BJ (cell line): ENCODE data around the gene THBS4. TPM values are rescaled to one million over a fixed set of nuclear protein-coding genes. Genes with fewer than 3 reads are reported as not detected.
"Not testable (repeated sequence)": the region's sequence is repeated elsewhere in the genome, so short reads cannot be mapped to it uniquely, and the experiment has no call there.

Experiments used
- CTCF ChIA-PET: fragments of 350-600 bp; formaldehyde crosslinking; extraction: SDS; loops from one replicate; lab custom pipeline; 2021; ENCODE audit warnings: antibody characterized with exemption, inconsistent platforms; lab: Yijun Ruan, JAX
- POLR2A ChIA-PET: fragments of 300-600 bp; sonication (Branson Sonifier 250); formaldehyde crosslinking; extraction: SDS; loops from one replicate; lab custom pipeline; 2021; ENCODE audit warnings: antibody characterized with exemption; lab: Charles Lee
- DNase-seq: peaks from one replicate; pipeline ENCODE4 v3.0.0-alpha.2; 2011; ENCODE audit warnings: low read depth
- H3K27me3 ChIP-seq: 2 replicates; pipeline ENCODE4 v1.6.0; 2011; ENCODE audit warnings: low read length; ENCODE audit not compliant: control insufficient read depth, insufficient read depth
- H3K36me3 ChIP-seq: 2 replicates; pipeline ENCODE4 v1.5.1; 2011; ENCODE audit warnings: low read length; ENCODE audit not compliant: control insufficient read depth, insufficient read depth
- H3K4me3 ChIP-seq: 2 replicates; pipeline ENCODE4 v1.5.1; 2011; ENCODE audit warnings: low read depth, mild to moderate bottlenecking, control low read depth, low read length
- polyA plus RNA-seq: library from polyadenylated mRNA; depleted of rRNA; stranded (reverse); fragments of >200 nt; gene quantifications from 2 replicates; pipeline ENCODE4 v1.2.3, GENCODE V29; 2011
- TF ChIP-seq, protein P1 (sequence below): IDR thresholded peaks from 2 replicates; pipeline ENCODE4 v1.5.1; 2011; ENCODE audit warnings: low read depth, mild to moderate bottlenecking, control low read depth, inconsistent platforms, low read length, moderate library complexity; ENCODE audit not compliant: insufficient read depth

THBS4 gene
- polyA plus RNA-seq, 1 experiment: 0.54 TPM

DNA sequence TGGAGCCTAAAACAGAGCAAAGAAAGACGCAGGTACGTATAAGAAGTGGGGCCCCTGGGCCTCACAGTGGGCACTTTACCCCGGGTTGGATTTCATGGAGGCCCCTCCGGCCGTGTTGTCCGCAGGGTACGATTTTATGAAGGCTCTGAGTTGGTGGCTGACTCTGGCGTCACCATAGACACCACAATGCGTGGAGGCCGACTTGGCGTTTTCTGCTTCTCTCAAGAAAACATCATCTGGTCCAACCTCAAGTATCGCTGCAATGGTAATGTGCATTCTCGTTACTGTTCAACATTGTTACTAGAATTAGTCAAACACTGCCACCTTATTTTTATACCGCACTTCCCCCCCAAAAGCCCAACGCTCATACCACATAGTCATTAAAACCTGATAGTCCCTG is 47.1 kb downstream of the THBS4 start:
- TF ChIP-seq, protein P1, sequence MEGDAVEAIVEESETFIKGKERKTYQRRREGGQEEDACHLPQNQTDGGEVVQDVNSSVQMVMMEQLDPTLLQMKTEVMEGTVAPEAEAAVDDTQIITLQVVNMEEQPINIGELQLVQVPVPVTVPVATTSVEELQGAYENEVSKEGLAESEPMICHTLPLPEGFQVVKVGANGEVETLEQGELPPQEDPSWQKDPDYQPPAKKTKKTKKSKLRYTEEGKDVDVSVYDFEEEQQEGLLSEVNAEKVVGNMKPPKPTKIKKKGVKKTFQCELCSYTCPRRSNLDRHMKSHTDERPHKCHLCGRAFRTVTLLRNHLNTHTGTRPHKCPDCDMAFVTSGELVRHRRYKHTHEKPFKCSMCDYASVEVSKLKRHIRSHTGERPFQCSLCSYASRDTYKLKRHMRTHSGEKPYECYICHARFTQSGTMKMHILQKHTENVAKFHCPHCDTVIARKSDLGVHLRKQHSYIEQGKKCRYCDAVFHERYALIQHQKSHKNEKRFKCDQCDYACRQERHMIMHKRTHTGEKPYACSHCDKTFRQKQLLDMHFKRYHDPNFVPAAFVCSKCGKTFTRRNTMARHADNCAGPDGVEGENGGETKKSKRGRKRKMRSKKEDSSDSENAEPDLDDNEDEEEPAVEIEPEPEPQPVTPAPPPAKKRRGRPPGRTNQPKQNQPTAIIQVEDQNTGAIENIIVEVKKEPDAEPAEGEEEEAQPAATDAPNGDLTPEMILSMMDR: no peak
- CTCF ChIA-PET: interaction anchor here (1.4 kb wide), 1 partner anchor 107 kb away, joined by 3 read pairs; no protein-coding TSS in a partner anchor
- no peaks in the 10 kb centered on the region for H3K36me3 ChIP-seq
- no peaks in the 10 kb centered on the region for H3K27me3 ChIP-seq
- POLR2A ChIA-PET: no interaction called here
- DNase-seq: no peak
- H3K4me3 ChIP-seq: no peak overlapping the region; the same call in 1 of the 2 replicates

DNA sequence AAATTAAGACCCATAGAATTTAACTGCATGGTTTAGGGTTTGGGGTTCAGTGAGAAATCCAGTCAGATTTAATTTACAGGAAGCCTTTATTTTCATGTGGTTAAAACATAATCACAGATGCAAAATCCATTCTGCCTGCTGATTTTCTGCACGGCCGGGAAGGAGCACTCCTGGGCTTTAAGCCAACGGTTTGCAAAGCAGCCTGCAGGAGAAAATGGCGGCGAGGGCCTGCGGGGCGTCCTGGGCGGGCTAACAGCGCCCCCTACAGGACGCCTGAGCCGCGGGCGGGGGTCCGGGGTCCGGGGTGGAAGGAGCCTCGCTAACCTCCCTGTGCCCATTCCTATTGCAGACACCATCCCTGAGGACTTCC is 47.6 kb downstream of the THBS4 start:
- Histone ChIP-seq H3K36me3 (no peaks in the 10 kb centered on the region), H3K4me3 (peak overlapping the region; percentile 27), H3K27me3 (no peaks in the 10 kb centered on the region)
- TF ChIP-seq, protein P1: peak; percentile 94
- DNase-seq: no peak
- CTCF ChIA-PET: interaction anchor here (0.7 to 11.7 kb wide), 18 partner anchors 9 to 1062 kb away, joined by 3 to 172 read pairs (median 6); no protein-coding TSS in a partner anchor
- POLR2A ChIA-PET: no interaction called here

DNA sequence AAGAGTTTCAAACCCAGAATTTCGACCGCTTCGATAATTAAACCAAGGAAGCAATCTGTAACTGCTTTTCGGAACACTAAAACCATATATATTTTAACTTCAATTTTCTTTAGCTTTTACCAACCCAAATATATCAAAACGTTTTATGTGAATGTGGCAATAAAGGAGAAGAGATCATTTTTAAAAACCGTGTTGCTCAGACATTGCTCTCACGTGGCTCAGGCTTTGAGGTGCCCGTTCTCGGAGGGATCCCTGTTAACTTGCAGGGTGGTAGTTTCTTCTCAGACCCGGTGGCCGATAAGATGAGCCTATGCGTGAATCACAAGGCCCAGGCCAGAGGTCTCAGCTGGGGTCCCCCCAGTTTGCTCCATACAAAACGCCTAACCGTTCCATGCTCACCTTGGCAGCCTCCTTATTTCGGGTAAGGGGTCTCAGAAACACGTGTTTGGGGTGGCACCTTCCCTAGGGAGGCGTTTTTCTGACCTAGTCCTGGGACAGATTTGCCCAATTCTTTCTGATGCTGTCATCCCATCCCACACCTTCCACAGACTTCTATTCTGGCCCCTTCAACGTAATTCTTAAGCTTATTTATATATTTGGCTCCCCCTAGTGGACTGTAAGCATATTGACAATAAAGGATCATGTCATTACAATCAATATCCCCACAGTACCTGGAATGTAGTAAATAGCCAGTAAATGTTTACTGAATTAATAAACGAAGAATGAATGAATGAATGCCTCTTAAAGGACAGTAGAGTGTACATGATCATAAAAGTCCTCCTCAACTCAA is 48.1 kb downstream of the THBS4 start:
- H3K4me3 ChIP-seq: peak overlapping the region; percentile 27

DNA sequence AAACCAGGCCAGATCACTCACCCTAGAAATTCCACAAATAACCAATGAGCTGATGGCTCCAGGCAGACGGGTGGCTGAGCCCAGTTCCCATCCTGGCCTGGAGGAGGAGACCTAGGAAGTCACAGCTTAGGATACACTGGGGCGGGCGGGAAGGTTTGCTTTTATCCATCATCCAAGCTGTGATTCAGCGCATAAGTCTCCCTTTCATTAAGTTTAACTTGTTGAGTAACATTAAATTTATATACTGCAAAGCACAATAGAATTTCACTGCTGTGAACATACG is 55.7 kb downstream of the THBS4 start:
- DNase-seq: no peak
- H3K36me3 ChIP-seq: no peaks in the 10 kb centered on the region
- POLR2A ChIA-PET: no interaction called here
- H3K27me3 ChIP-seq: no peaks in the 10 kb centered on the region
- no peak overlapping the region for H3K4me3 ChIP-seq
- CTCF ChIA-PET: interaction anchor here (0.6 to 11.7 kb wide), 9 partner anchors 9 to 552 kb away, joined by 3 to 172 read pairs (median 4); no protein-coding TSS in a partner anchor
- TF ChIP-seq, protein P1: no peak

More for the DNA sequence above, 48.1 kb downstream of the THBS4 start:
- TF ChIP-seq, protein P1: peak; percentile 60
- CTCF ChIA-PET: interaction anchor here (0.6 to 11.7 kb wide), 42 partner anchors 9 to 1062 kb away, joined by 3 to 172 read pairs (median 4); no protein-coding TSS in a partner anchor
- DNase-seq: no peak
- Histone ChIP-seq H3K27me3 (no peaks in the 10 kb centered on the region), H3K36me3 (no peaks in the 10 kb centered on the region)
- POLR2A ChIA-PET: interaction anchor here (0.7 kb wide), 1 partner anchor 380 kb away, joined by 10 read pairs; no protein-coding TSS in a partner anchor

DNA sequence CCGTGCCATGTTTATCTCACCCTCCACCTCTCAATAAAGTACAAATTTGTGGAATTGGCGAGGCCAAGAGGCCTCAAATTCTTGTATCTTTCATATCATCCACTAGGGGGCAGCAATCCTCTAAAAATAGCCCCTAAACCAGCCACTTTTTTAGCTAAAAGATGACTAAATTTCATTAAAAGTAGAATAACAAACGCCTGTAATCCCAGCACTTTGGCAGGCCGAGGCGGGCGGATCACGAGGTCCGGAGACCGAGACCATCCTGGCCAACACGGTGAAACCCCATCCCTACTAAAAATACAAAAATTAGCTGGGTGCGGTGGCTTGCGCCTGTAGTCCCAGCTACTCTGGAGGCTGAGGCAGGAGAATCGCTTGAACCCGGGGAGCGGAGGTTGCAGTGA is 56.6 kb downstream of the THBS4 start:
- not testable (repeated sequence) for DNase-seq, H3K36me3 ChIP-seq, H3K27me3 ChIP-seq, H3K4me3 ChIP-seq
- TF ChIP-seq, protein P1: peak; percentile 52
- ChIA-PET CTCF (interaction anchor here (0.6 to 11.7 kb wide), 28 partner anchors 8 to 263 kb away, joined by 3 to 172 read pairs (median 4); partner anchors contain the start of gene SERINC5), POLR2A (interaction anchor here (0.5 to 0.6 kb wide), 4 partner anchors 501 to 1071 kb away, joined by 3 to 8 read pairs (median 6); no protein-coding TSS in a partner anchor)
